NCI-H748 (cell line): ENCODE results near the gene PDLIM4.

Experiments used
- DNase-seq: peaks from one replicate; lab custom pipeline; 2025; ENCODE audit not compliant: unreplicated experiment; lab: John Stamatoyannopoulos, UW

PDLIM4 gene

DNA sequence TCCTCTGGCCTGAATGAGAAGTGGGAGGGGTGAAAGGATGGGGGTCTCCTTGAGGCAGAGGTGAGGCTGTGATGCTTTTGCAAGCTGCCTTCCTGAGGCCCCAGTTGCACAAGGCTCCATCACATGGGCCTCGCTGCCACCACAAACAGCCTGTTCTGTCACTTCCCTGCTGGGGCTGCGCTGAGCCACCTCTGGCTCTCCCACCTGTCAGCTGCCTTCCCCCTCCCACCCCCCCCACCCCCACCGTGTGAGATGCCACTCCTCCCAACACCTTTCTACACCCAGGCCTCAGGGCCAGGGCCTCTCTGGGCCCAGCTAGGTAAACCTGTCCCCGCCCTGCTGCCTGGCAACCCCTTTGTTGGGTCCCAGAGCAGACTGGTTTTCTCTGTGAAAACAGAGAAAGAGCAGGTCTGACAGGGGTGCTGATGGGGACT lies 4.5 kb upstream of the PDLIM4 start:
- peak; percentile 87 for DNase-seq

DNA sequence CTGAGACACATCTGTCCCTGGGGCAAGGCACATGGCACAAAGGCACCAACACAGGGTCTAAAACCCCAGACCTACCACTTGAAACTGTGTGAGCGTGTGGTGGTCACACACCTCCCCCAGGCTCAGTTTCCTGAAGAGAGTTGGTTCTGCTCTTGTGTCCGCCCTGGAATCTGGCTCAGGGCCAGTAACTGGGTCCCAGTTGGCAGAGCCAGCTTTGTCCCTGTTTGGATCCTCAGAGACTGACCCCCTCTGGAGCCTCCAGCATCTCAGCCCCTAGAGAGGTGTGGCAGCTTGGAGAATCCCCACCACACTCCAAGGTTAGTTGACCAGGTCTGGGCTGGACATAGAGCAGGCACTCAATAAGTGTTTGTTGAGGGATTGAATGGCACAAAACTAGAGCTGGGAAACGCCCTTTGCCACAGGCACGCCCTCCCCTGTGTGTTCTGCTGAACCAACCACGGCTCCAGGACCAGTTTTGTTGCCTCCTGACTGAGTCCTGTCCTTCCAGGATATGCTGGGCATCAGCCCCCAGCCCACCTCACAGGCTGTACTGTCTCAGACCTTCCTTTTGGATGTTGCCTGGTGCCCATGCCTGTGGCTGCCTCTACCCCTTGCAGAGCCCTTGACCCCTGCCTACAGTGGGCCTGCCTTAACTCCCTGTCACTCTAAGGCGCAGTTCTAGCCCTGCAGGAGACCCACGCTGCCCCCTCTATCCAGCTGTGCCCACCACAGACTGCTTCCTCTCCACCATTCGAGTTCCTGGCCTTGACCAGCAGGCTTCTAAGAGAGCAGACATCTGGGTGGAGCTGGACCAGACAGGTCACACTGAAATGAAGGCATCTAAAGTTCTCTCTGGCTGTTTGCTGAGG lies 3.8 kb upstream of the PDLIM4 start:
- DNase-seq: peak; percentile 70

DNA sequence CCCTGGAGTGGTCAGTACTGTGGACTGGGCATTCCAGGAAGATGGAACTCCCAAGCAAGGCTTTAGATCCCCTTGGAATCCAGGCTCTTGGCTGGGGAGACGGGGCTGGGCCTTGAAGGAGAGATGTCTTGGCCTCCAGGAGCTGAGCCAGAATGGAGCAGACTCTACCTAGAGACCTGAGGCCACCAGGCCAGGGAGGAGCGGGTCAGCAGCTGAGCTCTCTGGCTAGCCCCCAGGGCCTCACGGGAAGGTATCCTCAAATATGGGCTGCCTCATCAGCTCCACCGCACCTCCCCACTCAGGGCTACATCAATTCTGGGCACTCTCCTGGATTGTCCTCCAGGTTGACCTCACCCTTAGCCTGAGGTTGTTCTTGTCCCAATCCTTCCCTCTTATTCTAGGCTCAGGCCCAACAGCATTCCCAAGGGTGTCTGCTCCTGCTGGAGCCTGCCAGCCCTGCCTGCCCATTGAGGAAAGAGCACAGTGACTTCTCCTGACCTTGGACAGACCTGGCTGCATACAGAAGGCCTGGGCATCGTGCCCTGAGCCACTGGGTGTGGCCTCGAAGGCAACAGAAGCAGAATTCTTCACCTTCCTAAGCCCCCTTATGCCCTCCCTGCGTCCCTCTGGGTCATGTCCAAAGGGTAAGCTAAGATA lies 3.0 kb upstream of the PDLIM4 start:
- DNase-seq: no peak

DNA sequence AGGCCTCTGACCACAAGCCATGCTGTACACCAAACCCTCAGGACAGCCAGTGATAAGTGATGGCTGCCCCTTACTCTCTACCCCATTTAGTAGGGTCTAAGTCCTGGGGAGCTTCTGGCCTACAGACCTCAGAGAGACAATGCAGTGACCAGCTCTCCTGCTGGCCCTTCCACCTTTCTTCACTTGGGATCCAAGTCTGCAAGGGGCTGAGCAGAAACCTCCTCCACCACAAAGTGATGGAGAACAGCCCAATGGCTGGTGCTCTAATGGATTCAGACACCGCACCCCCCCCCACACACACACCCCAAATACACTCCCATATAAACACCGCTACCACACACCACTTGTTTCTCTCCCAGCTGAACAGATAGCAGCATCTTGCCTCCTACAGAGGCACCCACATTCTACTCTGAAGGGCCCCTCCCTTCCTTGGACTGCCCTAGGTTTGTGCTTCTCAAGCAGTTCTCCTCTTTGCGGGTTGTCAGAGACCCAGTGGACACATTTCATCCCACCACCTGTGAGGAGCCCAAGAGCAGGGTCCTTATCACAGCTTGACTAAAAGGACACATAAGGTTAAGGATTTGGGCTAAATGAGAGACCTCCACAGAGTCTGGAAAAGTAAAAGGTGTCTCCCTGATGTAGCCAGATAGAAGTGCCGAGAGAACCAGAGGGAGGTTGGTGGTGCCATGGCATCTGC lies 1.3 kb upstream of the PDLIM4 start:
- DNase-seq: no peak

DNA sequence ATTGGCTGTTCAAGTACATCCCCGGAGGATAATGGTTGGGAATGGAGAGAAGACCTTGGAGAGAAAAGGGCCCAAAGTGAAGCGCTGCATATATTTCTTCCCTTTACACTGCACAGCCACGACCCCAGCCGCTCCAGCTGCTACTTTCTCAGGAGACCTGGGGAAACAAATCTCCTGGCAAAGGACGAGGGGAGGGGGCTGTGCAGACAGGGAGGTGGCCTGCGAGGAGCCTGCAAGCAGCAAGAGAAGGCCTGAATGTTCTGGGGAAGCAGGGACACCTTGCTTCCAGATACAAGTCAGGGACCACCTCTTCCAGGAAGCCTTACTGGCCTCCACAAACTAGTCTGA lies 739 bp upstream of the PDLIM4 start:
- DNase-seq: no peak

DNA sequence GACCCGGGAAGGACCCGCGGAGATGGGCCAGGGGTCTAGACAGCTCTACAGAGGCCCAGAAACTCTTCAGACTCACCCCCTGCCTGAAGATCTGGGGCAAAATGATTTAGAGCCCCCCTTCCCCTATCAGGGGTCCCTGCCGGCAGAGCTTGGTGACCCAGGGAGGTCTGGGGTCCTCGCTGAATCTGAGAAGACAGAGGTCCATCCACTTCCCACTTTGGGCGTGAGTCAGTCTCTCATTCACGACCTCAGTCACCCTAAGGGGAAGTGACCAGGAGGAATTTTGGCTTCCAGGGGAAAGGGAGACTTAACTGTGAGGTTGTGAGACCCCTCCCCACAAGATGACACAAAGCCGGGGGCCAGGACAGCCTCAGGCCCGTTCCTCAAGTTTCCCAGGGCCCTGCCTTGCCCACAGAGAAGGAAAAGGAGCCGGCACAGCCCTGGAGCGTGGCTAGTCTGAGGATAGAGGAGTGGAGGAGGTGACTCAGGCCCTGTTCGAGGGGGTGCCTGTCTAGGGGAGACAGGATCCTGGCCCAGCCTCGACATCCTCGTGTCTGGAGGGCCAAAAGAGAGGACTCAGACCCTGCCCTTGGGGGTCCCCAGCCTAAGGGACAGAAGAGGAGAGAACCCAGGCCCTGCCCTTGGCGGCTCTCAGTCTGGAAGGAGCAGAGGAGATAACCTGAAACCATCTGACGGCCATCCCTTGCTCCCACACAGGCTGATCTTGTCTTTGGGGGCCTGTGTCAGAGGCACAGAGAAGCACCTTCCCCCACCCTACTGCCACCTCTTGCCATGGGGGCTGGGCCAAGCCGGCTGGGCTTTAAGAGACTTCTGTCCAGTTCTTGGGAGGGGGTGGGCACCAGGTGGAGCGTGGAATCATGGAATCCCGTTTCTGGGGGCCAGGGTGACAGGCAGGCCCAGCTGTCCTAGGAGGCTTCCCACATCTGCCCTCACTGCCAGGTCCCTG lies 889 bp downstream of the PDLIM4 start:
- no peak for DNase-seq

DNA sequence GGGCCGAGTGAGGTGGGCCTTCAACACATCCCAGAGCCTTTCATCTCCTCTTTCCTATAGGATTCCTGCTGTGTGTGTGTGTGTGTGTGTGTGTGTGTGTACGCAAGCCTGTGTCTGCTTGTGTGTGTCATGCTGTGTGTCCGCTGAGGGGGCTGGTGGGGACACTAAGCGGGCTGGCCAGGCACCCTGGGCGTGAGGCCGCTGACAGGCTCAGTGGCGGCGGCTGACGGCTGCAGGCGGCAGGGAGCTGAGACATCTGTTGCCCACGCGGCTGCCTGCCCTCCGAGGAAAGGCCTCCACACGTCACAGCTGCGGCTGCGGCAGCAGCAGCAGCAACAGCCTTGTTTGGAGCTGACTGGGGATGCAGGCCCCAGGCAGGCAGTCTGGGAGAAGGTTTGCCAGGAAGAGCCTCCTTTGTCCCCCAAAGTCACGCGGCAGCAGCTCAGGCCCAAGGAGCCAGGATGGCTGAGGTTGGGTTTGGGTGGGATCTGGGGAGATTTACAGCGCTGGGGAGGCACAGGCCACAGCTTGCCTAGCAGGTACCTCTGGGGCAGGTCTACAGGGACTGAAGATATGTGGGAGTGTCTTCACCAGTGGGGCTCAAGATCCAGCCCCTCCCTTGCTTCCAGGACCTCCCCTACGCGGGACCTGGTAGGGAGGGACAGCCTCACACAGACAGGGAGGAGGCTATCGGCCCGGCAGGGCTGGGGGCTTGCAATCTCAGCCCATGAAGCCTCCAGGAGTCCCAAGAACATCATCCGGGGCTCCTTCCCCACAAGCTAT lies 1.8 kb downstream of the PDLIM4 start:
- no peak for DNase-seq

DNA sequence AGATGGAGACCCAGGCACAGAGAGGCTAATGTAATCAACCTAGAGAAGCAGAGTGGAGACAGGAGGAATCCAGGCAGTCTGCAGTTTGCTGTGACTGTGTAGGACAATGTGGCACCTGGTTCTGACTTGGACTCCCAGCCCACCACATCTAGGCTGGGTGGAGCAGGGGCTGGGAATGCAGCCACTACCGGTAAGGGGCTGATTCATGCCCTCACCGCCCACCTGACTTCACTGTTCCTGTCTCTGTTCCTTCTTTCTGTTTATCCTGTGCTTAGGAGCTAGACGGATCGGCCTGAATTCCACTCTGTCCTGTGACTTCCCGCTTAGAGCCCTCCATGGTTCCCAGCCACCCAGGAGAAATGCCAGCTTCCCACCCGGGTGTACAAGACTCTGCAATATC lies 2.6 kb downstream of the PDLIM4 start:
- DNase-seq: no peak

DNA sequence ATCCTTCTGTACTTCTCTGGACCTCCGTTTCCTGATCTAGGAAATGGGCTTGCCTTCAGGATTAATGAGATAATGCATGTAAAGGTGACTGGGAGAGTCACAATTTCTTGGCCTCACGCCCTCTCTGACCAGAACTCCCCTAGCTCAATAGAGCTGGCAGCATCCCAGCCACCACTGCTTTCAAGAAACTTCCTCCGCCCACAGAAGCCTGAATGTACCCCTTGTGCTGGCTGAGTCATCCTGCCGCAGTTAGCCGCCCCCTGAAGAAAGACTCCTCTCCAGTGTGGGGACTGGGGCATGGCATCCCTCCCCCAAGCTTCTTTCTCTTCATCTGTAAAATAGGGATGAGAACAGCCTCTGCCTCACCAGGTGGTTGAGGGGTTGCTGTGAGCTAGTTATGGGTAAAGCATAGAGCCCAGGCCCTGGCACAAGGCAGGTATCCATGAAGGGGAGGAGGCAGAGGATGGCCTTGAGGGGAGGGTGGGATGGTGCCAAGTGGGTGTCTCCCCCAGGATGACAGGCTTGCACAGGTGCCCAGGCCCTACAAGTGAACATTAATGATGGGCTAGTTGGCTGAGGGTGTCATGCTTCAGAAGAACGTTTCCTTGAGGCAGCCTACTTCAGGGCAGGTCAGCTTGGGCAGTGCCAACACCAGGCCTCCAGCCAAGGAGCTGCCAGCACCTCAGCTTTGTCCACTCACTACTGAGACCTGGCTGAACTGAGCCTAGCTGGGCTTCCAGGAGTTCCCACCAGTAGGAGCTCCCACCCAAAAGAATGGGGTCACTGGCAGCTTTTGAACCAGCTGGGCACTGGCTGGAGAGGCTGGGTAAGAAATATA lies 3.4 kb downstream of the PDLIM4 start:
- no peak for DNase-seq

DNA sequence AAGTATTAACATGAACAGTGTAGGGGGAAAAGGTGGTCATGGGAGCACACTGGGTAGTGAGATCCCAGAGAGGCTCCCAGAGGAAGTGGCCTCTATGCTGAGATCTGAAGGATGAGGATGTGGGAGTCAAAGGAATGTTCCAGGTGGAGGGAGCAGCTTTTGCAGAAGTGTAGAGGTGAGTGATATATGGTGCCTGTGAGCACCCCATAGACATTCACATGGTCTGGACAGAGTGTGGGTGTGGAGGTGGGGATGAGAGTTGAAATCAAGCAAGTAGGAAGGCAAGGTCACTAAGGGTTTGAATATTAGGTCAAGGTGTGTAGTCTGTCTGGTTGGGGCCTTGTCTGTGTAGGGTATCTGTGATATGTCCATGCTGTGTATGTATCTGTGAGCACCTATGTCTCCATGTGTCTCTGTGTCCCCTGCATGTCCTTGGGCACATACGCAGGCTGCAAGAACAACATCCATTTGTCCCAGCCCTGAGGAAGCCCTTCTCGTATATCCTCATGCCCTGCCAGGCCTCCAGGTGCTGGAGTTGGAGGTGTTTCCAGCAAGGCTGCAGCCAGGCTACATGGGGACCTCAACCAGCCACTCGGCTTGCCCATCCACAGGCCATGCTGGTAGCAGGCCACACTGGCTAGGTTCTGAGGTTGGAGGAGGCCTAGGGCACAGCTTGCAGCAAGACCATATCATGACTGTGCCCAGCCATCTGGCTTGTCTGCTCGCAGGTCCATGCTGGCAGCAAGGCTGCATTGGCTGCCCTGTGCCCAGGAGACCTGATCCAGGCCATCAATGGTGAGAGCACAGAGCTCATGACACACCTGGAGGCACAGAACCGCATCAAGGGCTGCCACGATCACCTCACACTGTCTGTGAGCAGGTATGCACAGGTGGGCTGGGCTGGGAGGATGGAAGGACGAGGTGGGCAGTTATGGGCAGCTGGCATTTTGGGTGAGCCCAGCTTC lies 4.7 kb downstream of the PDLIM4 start:
- no peak for DNase-seq

DNA sequence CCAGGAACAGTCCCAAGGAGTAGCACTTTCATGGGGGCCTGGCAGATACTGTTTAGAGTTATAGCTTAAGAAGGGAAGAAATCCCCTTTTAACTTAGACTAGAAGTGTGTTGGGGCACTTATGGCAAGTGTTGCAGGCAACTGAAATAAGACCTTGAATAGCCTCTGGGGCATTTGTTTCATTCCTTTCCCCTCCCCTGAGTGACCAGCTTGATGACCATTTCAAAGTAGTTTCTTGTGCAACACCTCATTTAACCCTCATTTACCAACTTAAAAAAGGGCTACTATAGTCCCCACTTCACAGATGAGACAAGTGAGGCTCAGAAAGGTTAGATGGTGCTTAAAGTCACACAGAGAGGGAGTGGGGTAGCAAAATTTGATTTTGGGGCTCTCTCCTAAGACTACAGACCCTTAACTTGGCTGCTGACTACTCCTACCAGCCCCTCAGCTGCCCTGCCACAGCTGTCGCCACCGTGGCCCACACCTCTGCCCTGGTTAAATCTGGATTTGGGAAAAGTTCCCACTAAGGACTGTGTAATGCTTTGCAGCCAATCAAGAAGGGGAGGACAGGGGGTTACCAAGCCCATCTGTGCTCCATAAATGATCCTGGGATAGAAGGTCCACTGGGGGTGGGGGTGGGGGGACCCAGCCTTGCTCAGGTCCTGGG lies 5.5 kb downstream of the PDLIM4 start:
- no peak for DNase-seq

DNA sequence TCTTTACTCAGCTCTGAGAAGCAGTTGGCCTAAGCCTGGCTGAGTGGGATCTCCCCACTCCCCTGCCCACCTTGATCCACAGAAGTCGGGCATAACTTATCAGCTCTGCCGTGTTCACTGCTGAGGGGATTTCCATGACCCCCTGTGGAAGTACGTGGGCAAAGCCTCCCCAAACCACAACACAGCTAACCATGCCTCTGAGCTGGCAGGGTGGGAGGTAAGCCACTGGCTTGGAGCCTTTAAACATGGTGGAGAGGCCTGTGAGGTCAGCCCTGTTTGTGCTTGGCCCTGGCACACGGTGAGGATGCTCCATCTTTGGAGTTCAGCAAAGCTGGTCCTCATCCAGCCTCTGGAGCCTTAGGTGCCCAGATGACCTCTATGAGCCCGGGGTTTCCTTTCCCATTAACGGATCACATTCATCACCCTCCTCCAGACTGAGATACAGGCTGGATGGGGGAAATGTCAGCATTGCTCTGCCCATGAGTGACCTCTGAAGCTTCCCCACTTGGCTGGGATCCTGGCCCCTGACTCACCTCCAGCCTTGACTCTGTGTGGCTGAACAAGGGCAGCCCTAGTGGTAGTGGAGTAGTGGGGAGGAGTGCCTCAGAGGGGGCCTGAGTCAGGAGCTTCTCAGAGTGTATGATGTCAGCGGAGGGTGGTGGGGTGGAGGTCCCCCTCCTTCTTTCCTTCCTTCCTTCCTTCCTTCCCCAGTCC lies 6.2 kb downstream of the PDLIM4 start:
- DNase-seq: no peak

DNA sequence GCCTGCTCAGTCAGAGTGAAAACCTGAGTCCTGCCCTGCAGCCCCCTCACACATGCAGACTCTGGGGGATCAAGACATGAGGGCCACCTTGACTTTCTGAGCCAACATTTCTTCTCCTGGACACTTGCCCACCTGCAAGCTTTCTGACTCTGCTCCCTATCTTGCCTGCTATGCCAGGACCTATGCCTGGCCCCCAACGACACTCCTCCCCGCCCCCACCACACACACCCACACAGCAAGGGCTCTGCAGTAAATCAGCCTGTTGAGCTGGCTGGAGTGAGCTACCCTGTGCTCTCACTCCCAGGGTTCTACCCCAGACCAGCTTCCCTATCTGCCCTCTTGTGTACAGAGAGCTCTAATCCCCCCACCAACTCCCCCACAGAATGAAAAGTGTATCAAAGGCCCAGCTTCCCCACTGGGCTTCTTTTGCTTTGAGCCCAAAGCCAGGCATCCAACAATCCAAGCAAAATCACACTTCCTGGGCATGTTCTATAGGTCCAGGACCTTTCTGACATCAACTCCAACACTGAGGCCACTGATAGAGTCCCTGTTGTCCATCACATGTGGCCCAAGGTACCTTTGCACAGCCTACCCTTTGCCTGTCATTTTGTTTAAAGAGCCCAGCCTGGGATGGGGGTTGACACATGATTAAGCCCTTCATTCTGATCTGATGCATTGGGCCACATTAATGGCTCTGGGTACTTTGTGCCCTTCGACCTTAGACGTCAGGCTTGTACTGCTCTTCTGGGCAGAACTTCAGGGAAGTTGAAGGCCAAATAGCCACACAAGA lies 7.2 kb downstream of the PDLIM4 start:
- no peak for DNase-seq

DNA sequence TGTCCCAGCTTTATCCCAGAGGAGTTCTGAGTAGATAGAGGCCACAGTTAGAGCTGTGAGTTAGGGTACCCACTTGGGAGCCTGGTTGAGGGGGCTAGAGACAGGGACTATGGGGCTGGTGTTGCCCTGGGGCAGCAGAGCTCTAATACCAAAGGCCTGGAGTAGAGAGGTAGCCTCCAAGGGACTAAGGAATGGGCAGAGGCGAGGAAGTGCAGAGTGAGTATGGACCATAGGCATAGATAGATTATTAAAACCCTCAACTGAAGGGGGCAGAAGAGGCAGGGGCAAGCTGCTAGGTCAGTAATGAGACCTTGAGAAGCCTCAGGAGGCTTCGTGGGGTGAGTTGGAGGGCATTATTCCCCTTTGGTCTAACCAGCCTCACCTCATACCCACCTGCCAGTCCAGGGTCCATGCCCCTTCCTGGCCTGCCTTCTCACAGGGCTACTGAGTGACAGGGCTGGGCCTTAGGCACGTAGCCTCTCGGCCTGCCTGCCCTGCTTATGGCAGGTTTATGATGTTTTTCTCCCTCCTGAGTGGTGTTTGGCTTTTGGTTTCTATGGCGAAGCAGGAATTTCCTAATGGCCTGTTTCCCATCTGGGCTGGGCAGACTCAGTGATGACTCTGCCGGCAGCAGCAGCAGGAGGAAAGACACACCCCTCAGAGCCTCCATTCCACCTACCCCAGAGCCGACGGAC lies 8.0 kb downstream of the PDLIM4 start:
- DNase-seq: peak; percentile 66

DNA sequence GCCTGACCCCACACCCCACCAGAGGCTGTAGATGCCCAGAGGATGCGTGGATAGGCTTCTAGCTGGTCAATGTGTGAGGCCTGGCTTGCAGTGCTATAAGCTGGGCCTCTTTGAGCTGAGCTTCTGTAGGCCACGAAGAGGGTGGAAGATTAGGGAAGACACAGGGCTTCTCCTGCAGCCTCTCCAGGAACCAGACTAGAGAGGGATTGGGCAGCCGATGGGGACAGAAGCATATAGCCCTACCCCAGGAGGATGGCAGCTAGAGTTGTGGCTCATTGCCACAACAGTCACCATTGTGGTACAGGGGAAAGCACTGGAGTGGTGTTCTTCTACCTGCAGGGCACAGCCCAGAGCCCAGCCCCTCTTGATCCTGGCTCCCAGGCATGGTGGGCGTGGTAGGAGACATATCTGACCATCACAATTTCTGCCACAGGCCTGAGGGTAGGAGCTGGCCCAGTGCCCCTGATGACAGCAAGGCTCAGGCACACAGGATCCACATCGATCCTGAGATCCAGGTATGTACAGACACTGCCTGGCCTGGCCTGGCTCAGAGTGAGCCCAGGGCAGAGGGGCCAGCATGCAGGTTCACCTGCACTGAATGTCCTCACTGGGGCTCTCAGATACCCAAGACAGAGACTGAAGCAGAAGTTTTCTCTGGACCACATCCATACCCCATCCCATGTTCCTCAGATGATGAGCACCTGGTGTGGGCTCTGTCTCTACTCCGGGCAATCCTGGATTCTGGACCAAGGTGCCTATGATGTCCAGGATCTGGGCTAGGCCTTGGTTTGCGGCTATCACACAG lies 8.7 kb downstream of the PDLIM4 start:
- DNase-seq: no peak
